RWPE2 (cell line): ENCODE measurements around the gene ARSK.

ENCODE experiments used
- ATAC-seq: fragments of 200-7000 bp; cut with Tn5 transposase; 3 replicates; pipeline ENCODE4 v1.9.1; 2021; ENCODE audit warnings: low read depth
- DNase-seq: peaks from one replicate; pipeline ENCODE4 v3.0.0-alpha.2; 2020; ENCODE audit warnings: low spot score
- H3K27ac ChIP-seq: fragments of 450-650 bp; 2 replicates; pipeline ENCODE4 v1.5.1; 2017; ENCODE audit warnings: mild to moderate bottlenecking; ENCODE audit not compliant: poor library complexity, severe bottlenecking
- H3K27me3 ChIP-seq: fragments of 250-450 bp; sonication (Bioruptor Pico); 2 replicates; pipeline ENCODE4 v1.5.1; 2021; ENCODE audit warnings: mild to moderate bottlenecking, moderate library complexity; ENCODE audit not compliant: insufficient read depth, poor library complexity, severe bottlenecking
- H3K36me3 ChIP-seq: fragments of 250-450 bp; sonication (Bioruptor Pico); 2 replicates; pipeline ENCODE4 v1.5.1; 2020; ENCODE audit warnings: low read depth, mild to moderate bottlenecking, moderate library complexity
- H3K4me1 ChIP-seq: fragments of 250-450 bp; sonication (Bioruptor Pico); 2 replicates; pipeline ENCODE4 v1.5.1; 2021; ENCODE audit warnings: mild to moderate bottlenecking, moderate library complexity; ENCODE audit not compliant: insufficient read depth, poor library complexity, severe bottlenecking
- H3K4me3 ChIP-seq: fragments of 250-450 bp; sonication (Bioruptor Pico); 2 replicates; pipeline ENCODE4 v1.5.1; 2021; ENCODE audit warnings: mild to moderate bottlenecking, moderate library complexity; ENCODE audit not compliant: severe bottlenecking
- H3K9me3 ChIP-seq: fragments of 250-450 bp; sonication (Bioruptor Pico); 2 replicates; pipeline ENCODE4 v1.5.1; 2021; ENCODE audit warnings: mild to moderate bottlenecking, moderate library complexity; ENCODE audit not compliant: severe bottlenecking
- CTCF ChIP-seq: fragments of 450-650 bp; IDR thresholded peaks from one replicate; pipeline ENCODE4 v1.5.1; 2017; ENCODE audit warnings: mild to moderate bottlenecking, moderate library complexity; ENCODE audit not compliant: poor library complexity, severe bottlenecking

ARSK gene

GRCh38 chr5:95620870-95621838, 66.3 kb downstream of the ARSK start:
- Histone ChIP-seq H3K27me3 (no peaks in the 10 kb centered on the region), H3K36me3 (no peaks in the 10 kb centered on the region; the same call in 1 of the 2 replicates), H3K9me3 (no peaks in the 10 kb centered on the region), H3K4me3 (peak overlapping the region; percentile 30), H3K27ac (no peak overlapping the region), H3K4me1 (peaks cover 15% of the 10 kb centered on the region)
- peak; percentile 18 for TF ChIP-seq CTCF
- DNase-seq (no peak), ATAC-seq (peak; percentile 10; the same call in 2 of the 3 replicates)

- Histone ChIP-seq H3K36me3 (no peaks in the 10 kb centered on the region; the same call in 1 of the 2 replicates), H3K9me3 (no peaks in the 10 kb centered on the region), H3K4me1 (peaks cover 8% of the 10 kb centered on the region), H3K27me3 (no peaks in the 10 kb centered on the region), H3K27ac (no peak overlapping the region), H3K4me3 (no peak overlapping the region)
- no peak for TF ChIP-seq CTCF
- DNase-seq (no peak), ATAC-seq (no peak)
Observed at GRCh38 chr5:95621839-95622629, 67.1 kb downstream of the ARSK start.

- H3K36me3 ChIP-seq = no peaks in the 10 kb centered on the region
- ATAC-seq = no peak
Observed at GRCh38 chr5:95623706-95624105, 68.8 kb downstream of the ARSK start.

GRCh38 chr5:95624368-95624767, 69.5 kb downstream of the ARSK start:
- ATAC-seq = no peak
- no peak for TF ChIP-seq CTCF

More at GRCh38 chr5:95623706-95624105, 68.8 kb downstream of the ARSK start:
- TF ChIP-seq CTCF = no peak
- no peak for DNase-seq
- Histone ChIP-seq H3K9me3 (no peaks in the 10 kb centered on the region), H3K27ac (no peak overlapping the region), H3K27me3 (no peaks in the 10 kb centered on the region), H3K4me1 (no peaks in the 10 kb centered on the region), H3K4me3 (no peak overlapping the region)

More at GRCh38 chr5:95624368-95624767, 69.5 kb downstream of the ARSK start:
- H3K9me3 ChIP-seq = no peaks in the 10 kb centered on the region
- H3K4me3 ChIP-seq = no peak overlapping the region
- no peak overlapping the region for H3K27ac ChIP-seq
- H3K36me3 ChIP-seq = no peaks in the 10 kb centered on the region
- no peak for DNase-seq
- no peaks in the 10 kb centered on the region for H3K4me1 ChIP-seq
- H3K27me3 ChIP-seq = no peaks in the 10 kb centered on the region
